GM23248 (cell line): ENCODE measurements around the gene PAPOLG. TPM values are rescaled to one million over a fixed set of nuclear protein-coding genes. Genes with fewer than 3 reads are reported as not detected.

Experiments
- DNase-seq: peaks from one replicate; pipeline ENCODE4 v3.0.0-alpha.2; 2015
- H2AFZ ChIP-seq: fragments of 200-600 bp; sonication (generic); 2 replicates; pipeline ENCODE4 v1.6.1; 2016; ENCODE audit warnings: antibody characterized with exemption
- H3F3A ChIP-seq: fragments of 200-600 bp; sonication (generic); 2 replicates; pipeline ENCODE4 v1.6.1; 2016; ENCODE audit warnings: mild to moderate bottlenecking, antibody characterized with exemption, mixed run types; ENCODE audit not compliant: insufficient read depth
- H3K27ac ChIP-seq: fragments of 200-600 bp; sonication (generic); 2 replicates; pipeline ENCODE4 v1.5.1; 2016; ENCODE audit warnings: mild to moderate bottlenecking
- H3K27me3 ChIP-seq: fragments of 200-600 bp; sonication (generic); replicated peaks from 2 replicates; pipeline ENCODE4 v1.6.1; 2016; ENCODE audit warnings: mild to moderate bottlenecking; ENCODE audit not compliant: insufficient read depth
- H3K36me3 ChIP-seq: fragments of 200-600 bp; sonication (generic); 2 replicates; pipeline ENCODE4 v1.6.1; 2016; ENCODE audit warnings: low read depth, mild to moderate bottlenecking
- H3K4me1 ChIP-seq: fragments of 200-600 bp; sonication (generic); 2 replicates; pipeline ENCODE4 v1.6.1; 2016; ENCODE audit warnings: mild to moderate bottlenecking; ENCODE audit not compliant: insufficient read depth
- H3K4me2 ChIP-seq: fragments of 200-600 bp; sonication (generic); one replicate; pipeline ENCODE4 v1.6.1; 2016; ENCODE audit warnings: mild to moderate bottlenecking; ENCODE audit not compliant: unreplicated experiment
- H3K4me3 ChIP-seq: fragments of 200-600 bp; sonication (generic); 2 replicates; pipeline ENCODE4 v1.5.1; 2016; ENCODE audit warnings: mild to moderate bottlenecking
- H3K79me2 ChIP-seq: fragments of 200-600 bp; sonication (generic); 2 replicates; pipeline ENCODE4 v1.6.1; 2016; ENCODE audit warnings: mild to moderate bottlenecking; ENCODE audit not compliant: insufficient read depth
- H3K9ac ChIP-seq: fragments of 200-600 bp; sonication (generic); 2 replicates; pipeline ENCODE4 v1.6.1; 2016; ENCODE audit warnings: mild to moderate bottlenecking
- H3K9me2 ChIP-seq: fragments of 200-600 bp; sonication (generic); 2 replicates; pipeline ENCODE4 v1.6.1; 2016; ENCODE audit warnings: mixed run types, mild to moderate bottlenecking, moderate library complexity; ENCODE audit not compliant: insufficient read depth
- H3K9me3 ChIP-seq: fragments of 200-600 bp; sonication (generic); one replicate; pipeline ENCODE4 v1.6.1; 2017; ENCODE audit warnings: low read depth
- H4K20me1 ChIP-seq: fragments of 200-600 bp; sonication (generic); 2 replicates; pipeline ENCODE4 v1.6.0; 2016; ENCODE audit not compliant: insufficient read depth
- EZH2 ChIP-seq: fragments of 200-600 bp; sonication (generic); IDR thresholded peaks from 2 replicates; pipeline ENCODE4 v1.6.1; 2018; ENCODE audit warnings: antibody characterized with exemption, mild to moderate bottlenecking; ENCODE audit not compliant: insufficient read depth, poor library complexity, severe bottlenecking
- EZH2phosphoT487 ChIP-seq: fragments of 200-600 bp; sonication (generic); IDR thresholded peaks from 2 replicates; pipeline ENCODE4 v1.6.1; 2018; ENCODE audit warnings: antibody characterized with exemption, moderate library complexity, mild to moderate bottlenecking, low read depth; ENCODE audit not compliant: insufficient read depth
- WGBS, 2 experiments: methylation state at CpG; one replicate each; pipeline ENCODE4 v1.1.6; 2015 to 2017; ENCODE audit warnings: low lambda C conversion rate in 2 of 2, low coverage in 1 of 2; ENCODE audit errors: missing lambda C conversion rate in 2 of 2; 5-methylcytosine and 5-hydroxymethylcytosine counted together
- in situ Hi-C: fragments of 300-500 bp; cut with MboI; formaldehyde crosslinking; loops from 2 replicates; pipeline ENCODE4 v1.15.0; 2020
- polyA plus RNA-seq: library from polyadenylated mRNA; unstranded; fragments of >200 nt; fragmentation: Nextera tagmentation; extraction: Ambion mirVana; gene quantifications from 2 replicates; pipeline ENCODE4 v1.2.1, GENCODE V29; 2016
- total RNA-seq: library from RNA; depleted of rRNA; stranded (reverse); fragments of >200 nt; shearing (Covaris generic); gene quantifications from 2 replicates; pipeline ENCODE4 v1.2.3, GENCODE V29; 2014

The PAPOLG gene
- total and polyA plus RNA-seq, 2 experiments from 2014 or later, result 8.2 to 10.9 TPM

GRCh38 chr2:60818272-60818671 lies 62.2 kb downstream of the PAPOLG start:
- Histone ChIP-seq H3F3A (no peaks in the 10 kb centered on the region), H3K4me3 (no peak overlapping the region), H4K20me1 (no peaks in the 10 kb centered on the region), H2AFZ (no peak overlapping the region), H3K9ac (no peak overlapping the region), H3K4me1 (no peaks in the 10 kb centered on the region), H3K9me3 (no peaks in the 10 kb centered on the region), H3K4me2 (no peak overlapping the region), H3K27ac (no peak overlapping the region), H3K36me3 (no peaks in the 10 kb centered on the region), H3K27me3 (no peaks in the 10 kb centered on the region), H3K9me2 (no peaks in the 10 kb centered on the region), H3K79me2 (no peaks in the 10 kb centered on the region)
- TF ChIP-seq EZH2 (no peak), EZH2phosphoT487 (no peak)
- in situ Hi-C loops, result no loop called here
- no peak for DNase-seq
- WGBS, 2 experiments, result 54 to 59% methylated on average over 4 of the region's 4 CpGs

GRCh38 chr2:60819155-60819862 lies 63.2 kb downstream of the PAPOLG start:
- Histone ChIP-seq H3K4me2 (no peak overlapping the region), H3K36me3 (no peaks in the 10 kb centered on the region), H3K9me3 (no peaks in the 10 kb centered on the region), H3K9ac (no peak overlapping the region), H4K20me1 (no peaks in the 10 kb centered on the region), H3F3A (no peaks in the 10 kb centered on the region), H3K27me3 (peaks cover 4% of the 10 kb centered on the region; the same call in 1 of the 2 replicates), H3K9me2 (no peaks in the 10 kb centered on the region), H3K27ac (no peak overlapping the region), H3K4me3 (no peak overlapping the region), H3K4me1 (no peaks in the 10 kb centered on the region), H2AFZ (no peak overlapping the region), H3K79me2 (no peaks in the 10 kb centered on the region)
- in situ Hi-C loops, result no loop called here
- WGBS, 2 experiments, result 71 to 78% methylated on average over 15 of the region's 15 CpGs
- no peak for DNase-seq
- no peak for TF ChIP-seq EZH2
- TF ChIP-seq EZH2phosphoT487, result no peak

- TF ChIP-seq EZH2phosphoT487 (no peak), EZH2 (no peak)
- no peak overlapping the region for H3K4me3 ChIP-seq
- H3K4me1 ChIP-seq, result no peaks in the 10 kb centered on the region
- H3F3A ChIP-seq, result no peaks in the 10 kb centered on the region
- H3K27me3 ChIP-seq, result peaks cover 4% of the 10 kb centered on the region; the same call in 1 of the 2 replicates
- no peak overlapping the region for H2AFZ ChIP-seq
- no peaks in the 10 kb centered on the region for H3K36me3 ChIP-seq
- no peaks in the 10 kb centered on the region for H3K9me3 ChIP-seq
- no peak overlapping the region for H3K9ac ChIP-seq
- H3K4me2 ChIP-seq, result no peak overlapping the region
- H3K79me2 ChIP-seq, result no peaks in the 10 kb centered on the region
- no peaks in the 10 kb centered on the region for H3K9me2 ChIP-seq
- 82 to 86% methylated on average over 13 of the region's 13 CpGs for WGBS, 2 experiments
- H4K20me1 ChIP-seq, result no peaks in the 10 kb centered on the region
- DNase-seq, result no peak
- no peak overlapping the region for H3K27ac ChIP-seq
- in situ Hi-C loops, result no loop called here
These were observed 63.9 kb downstream of the PAPOLG start for GRCh38 chr2:60819936-60820335.

- 61 to 66% methylated on average over 12 of the region's 12 CpGs for WGBS, 2 experiments
- Histone ChIP-seq H3K79me2 (no peaks in the 10 kb centered on the region), H3K36me3 (no peaks in the 10 kb centered on the region), H3K9me2 (no peaks in the 10 kb centered on the region), H2AFZ (no peak overlapping the region), H3K4me3 (no peak overlapping the region), H3K27me3 (peaks cover 4% of the 10 kb centered on the region; the same call in 1 of the 2 replicates), H3K4me2 (no peak overlapping the region), H3K4me1 (no peaks in the 10 kb centered on the region), H3K27ac (no peak overlapping the region), H3K9ac (no peak overlapping the region), H4K20me1 (no peaks in the 10 kb centered on the region), H3K9me3 (no peaks in the 10 kb centered on the region), H3F3A (no peaks in the 10 kb centered on the region)
- in situ Hi-C loops, result no loop called here
- no peak for TF ChIP-seq EZH2phosphoT487
- TF ChIP-seq EZH2, result no peak
- no peak for DNase-seq
These were observed 64.5 kb downstream of the PAPOLG start for GRCh38 chr2:60820416-60821132.
